H4 (cell line): ENCODE data around the gene POLD4. TPM values are rescaled to one million over a fixed set of nuclear protein-coding genes. Genes with fewer than 3 reads are reported as not detected.
"Not testable (repeated sequence)": the region's sequence is repeated elsewhere in the genome, so short reads cannot be mapped to it uniquely, and the experiment has no call there.

Experiments used
- DNase-seq: peaks from one replicate; pipeline ENCODE4 v3.0.0-alpha.2; 2015; ENCODE audit warnings: low spot score
- total RNA-seq: library from RNA; depleted of rRNA; stranded (reverse); fragments of >200 nt; shearing (Covaris generic); gene quantifications from 2 replicates; pipeline ENCODE4 v1.2.3, GENCODE V29; 2014

POLD4 gene
- total RNA-seq, 1 experiment from 2014 or later: 77.4 TPM

GRCh38 chr11:67354075-67355022, 1.0 kb upstream of the POLD4 start:
- peak; percentile 93 for DNase-seq

- no peak for DNase-seq
Measured at GRCh38 chr11:67352546-67353316, 615 bp downstream of the POLD4 start.

GRCh38 chr11:67351275-67352005, 1.9 kb downstream of the POLD4 start:
- DNase-seq: peak; percentile 75

GRCh38 chr11:67349928-67350465, 3.3 kb downstream of the POLD4 start:
- DNase-seq: no peak

- DNase-seq: no peak
Measured at GRCh38 chr11:67349457-67349856, 3.9 kb downstream of the POLD4 start.

- no peak for DNase-seq
Measured at GRCh38 chr11:67349036-67349435, 4.3 kb downstream of the POLD4 start.

- DNase-seq: no peak
Measured at GRCh38 chr11:67347964-67348749, 5.2 kb downstream of the POLD4 start.

GRCh38 chr11:67345920-67346819, 7.2 kb downstream of the POLD4 start:
- DNase-seq: peak; percentile 59

GRCh38 chr11:67345247-67345919, 8.0 kb downstream of the POLD4 start:
- no peak for DNase-seq

GRCh38 chr11:67344264-67344663, 9.1 kb downstream of the POLD4 start:
- no peak for DNase-seq

- no peak for DNase-seq
Measured at GRCh38 chr11:67337257-67337656, 16.1 kb downstream of the POLD4 start.

- no peak for DNase-seq
Measured at GRCh38 chr11:67332081-67332691, 21.2 kb downstream of the POLD4 start.

- no peak for DNase-seq
Measured at GRCh38 chr11:67323526-67323925, 29.8 kb downstream of the POLD4 start.

- DNase-seq: no peak
Measured at GRCh38 chr11:67322049-67322448, 31.3 kb downstream of the POLD4 start.

- DNase-seq: no peak
Measured at GRCh38 chr11:67321313-67321871, 32.0 kb downstream of the POLD4 start.

- DNase-seq: no peak
Measured at GRCh38 chr11:67320691-67321090, 32.7 kb downstream of the POLD4 start.

- DNase-seq: no peak
Measured at GRCh38 chr11:67320011-67320410, 33.3 kb downstream of the POLD4 start.

- not testable (repeated sequence) for DNase-seq
Measured at GRCh38 chr11:67318876-67319275, 34.5 kb downstream of the POLD4 start.
